GM21515 (cell line): ENCODE data around the gene CAV2.
"Not testable (repeated sequence)": the region's sequence is repeated elsewhere in the genome, so short reads cannot be mapped to it uniquely, and the experiment has no call there.

Experiments used
- ATAC-seq: cut with Tn5 transposase; IDR thresholded peaks from one replicate; pipeline ENCODE4 v1.9.1; 2021; ENCODE audit not compliant: unreplicated experiment

The CAV2 gene

GRCh38 chr7:116499168-116500077 is at the start of gene CAV2:
Gene CAV2 (plus strand): TSS chr7:116499738. CDS start chr7:116499782, 44 bp downstream.
- peak; percentile 49 for ATAC-seq

GRCh38 chr7:116449950-116450349 is 49.6 kb upstream of the CAV2 start:
- no peak for ATAC-seq

DNA sequence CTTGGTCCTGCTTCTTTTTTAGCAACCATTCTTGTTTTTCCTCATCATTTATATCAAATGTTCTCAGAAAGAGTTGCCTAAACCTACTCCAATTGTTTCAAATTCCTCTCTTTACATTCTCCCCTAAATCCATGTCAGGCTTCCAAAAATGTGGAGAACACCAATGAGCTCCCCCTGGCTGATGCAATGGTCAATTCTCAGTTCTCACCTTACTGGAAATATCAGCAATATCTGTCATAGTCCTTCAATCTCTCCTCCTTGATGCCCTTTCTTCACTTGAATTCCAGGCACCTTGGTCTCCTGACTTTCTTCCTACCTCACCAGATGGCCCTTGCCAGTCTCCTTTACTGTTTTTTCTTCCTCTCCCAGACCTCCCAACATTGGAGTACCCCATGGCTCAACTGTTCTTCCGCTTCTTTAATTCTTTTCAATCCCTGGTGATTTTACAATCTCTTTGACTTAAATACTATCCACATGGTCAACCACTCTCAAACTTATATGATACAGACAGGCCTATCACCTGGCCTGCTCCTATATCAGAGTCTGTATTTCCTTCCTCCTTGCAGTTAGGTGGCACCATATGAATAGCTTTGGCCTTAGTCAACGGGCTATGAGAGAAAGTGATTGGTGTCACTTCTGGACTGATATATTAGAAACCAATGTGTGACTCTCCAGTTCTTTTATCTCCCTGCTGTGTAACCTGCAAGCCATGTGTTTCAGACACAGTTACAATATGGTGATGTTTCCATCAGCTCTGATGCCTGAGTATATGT is 47.4 kb upstream of the CAV2 start:
- no peak for ATAC-seq

DNA sequence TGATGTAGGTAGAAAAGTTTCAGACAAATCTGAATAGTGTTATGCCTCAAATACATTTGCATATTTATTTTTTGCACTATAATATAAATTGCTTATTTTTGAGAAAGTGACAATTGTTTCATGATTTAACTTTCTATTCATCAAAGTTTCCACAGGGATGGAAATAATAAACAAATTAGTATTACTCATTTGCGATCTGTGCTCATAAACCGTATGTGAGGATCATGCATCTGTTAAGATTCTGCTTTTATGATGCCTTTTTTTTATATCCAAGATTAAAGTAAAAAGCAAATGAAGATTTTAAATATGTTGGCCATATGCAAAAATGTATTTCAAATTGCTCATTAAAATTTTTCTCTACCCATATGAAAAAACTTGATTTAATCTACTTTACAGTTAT is 45.2 kb upstream of the CAV2 start:
- ATAC-seq: no peak

- ATAC-seq: no peak
Measured at GRCh38 chr7:116455009-116455408, 44.5 kb upstream of the CAV2 start.

GRCh38 chr7:116455499-116455898 is 44.0 kb upstream of the CAV2 start:
- no peak for ATAC-seq

DNA sequence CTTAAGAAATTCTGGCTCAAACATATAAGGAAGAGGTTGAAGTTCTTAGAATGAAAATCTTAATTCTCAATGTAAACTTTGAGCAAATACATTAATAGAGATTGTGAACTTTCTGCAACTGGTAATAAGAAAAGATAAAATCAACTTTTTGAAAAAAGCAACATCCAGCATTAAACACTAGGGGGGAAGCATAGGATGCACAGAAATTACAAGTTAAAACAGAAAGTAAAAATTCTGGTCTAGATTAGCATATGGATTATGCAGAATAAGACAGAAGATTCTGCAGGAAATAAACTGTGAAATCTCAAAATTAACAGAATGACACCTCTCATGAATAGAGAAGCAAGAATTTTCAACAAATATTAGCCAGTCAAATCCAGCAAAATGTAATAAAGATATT is 38.0 kb upstream of the CAV2 start:
- no peak for ATAC-seq

DNA sequence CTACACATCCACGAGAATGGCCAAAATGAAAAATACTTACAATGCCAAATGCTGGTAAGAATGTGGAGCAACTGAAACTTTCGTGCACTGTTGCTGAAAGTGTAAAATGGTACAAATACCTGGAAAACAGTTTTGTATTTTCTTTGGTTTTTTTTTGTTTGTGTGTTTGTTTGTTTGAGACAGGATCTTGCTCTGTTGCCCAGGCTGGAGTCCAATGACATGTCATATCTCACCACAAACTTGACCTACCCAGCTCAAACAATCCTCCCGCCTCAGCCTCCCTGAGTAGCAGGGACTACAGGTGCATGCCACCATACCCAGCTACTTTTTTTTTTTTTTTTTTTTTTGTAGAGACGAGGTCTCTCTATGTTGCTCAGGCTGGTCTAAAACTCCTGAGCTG is 35.6 kb upstream of the CAV2 start:
- ATAC-seq: no peak

DNA sequence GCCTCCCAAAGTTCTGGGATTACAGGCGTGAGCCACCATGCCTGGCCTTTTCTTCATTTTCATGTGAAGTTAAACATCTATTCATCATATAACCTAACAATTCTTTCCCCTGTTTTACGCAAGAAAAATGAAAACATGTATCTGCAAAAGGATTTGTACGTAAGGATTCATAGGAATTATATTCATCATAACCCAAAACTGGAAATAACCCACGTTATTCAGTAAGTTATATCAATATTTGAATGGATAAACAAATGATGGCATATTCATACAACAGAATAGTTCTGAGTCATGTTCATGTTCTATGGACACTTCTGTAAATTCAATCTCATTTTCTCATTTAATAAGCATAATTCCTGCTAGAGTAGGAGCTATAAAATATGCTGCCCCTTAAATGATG is 35.2 kb upstream of the CAV2 start:
- ATAC-seq: no peak

DNA sequence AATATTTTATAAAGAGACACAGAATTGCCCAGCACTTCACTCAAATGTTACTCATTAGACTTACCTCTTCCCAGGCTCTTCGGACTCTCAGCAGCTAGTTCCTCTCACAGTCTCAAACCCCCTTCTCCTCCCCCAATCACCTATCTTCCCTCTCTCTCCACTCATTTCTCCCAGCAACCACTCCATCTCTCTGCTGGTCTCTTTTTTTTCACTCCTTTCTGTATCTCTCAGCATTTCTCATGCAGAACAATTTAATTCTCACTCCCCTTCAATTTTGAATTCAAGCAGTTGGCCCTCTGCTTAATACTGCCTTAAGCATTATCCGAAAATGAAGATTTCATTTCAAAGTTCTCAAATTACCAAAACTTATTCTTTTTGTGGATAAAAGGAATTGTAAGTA is 34.4 kb upstream of the CAV2 start:
- ATAC-seq: no peak

- no peak for ATAC-seq
Measured at GRCh38 chr7:116468534-116468933, 31.0 kb upstream of the CAV2 start.

DNA sequence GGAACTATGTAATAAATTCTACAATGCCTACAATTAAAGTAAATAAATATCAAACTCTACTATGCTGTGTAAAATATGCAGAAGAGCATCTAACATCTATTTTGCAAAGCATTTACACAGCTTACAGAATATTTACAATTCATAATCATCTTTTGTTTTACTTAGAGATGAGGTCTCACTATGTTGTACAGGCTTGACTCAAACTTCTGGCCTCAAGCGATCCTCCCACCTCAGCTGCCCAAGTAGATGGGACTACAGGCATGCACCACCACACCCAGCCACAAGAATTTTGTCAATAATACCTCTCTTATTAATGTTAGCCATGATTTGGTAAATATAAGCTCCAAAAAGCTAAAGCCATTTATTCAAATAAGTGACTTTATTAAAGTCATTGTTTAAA is 21.9 kb upstream of the CAV2 start:
- no peak for ATAC-seq

DNA sequence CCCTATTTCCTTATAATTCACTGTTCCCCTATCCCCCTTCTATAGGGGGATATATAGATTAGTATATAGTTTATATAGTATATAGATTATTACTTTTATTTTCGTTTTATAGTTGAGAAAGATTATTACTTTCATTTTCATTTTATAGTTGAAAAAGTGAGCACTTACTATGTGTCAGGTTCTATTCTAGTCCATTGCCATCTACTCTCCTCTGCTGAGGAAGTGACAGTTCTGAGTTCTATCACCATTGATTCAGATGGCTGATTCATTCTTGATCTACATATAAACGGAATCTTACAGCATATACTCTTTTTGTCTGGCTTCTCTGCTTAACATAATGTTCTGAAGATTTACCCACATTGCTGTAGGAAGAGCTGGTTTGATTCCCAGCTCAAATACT is 20.7 kb upstream of the CAV2 start:
- ATAC-seq: no peak

GRCh38 chr7:116483271-116483942 is 16.1 kb upstream of the CAV2 start:
- no peak for ATAC-seq

DNA sequence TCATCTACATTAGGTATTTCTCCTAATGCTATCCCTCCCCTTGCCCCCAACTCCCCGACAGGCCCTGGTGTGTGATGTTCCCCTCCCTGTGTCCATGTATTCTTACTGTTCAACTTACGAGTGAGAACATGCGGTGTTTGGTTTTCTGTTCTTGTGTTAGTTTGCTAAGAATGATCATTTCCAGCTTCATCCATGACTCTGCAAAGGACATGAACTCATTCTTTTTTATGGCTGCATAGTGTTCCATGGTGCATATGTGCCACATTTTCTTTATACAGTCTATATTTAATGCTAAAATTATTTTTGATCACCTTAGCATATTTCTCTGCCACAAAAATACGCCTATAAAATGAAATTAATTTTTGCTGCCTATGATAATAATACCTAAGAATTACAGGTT is 15.1 kb upstream of the CAV2 start:
- ATAC-seq: not testable (repeated sequence)

GRCh38 chr7:116487907-116488521 is 11.5 kb upstream of the CAV2 start:
- no peak for ATAC-seq

GRCh38 chr7:116490351-116490750 is 9.2 kb upstream of the CAV2 start:
- ATAC-seq: no peak

GRCh38 chr7:116491887-116492653 is 7.5 kb upstream of the CAV2 start:
- ATAC-seq: no peak

GRCh38 chr7:116492654-116493109 is 6.9 kb upstream of the CAV2 start:
- ATAC-seq: no peak

GRCh38 chr7:116493449-116493848 is 6.1 kb upstream of the CAV2 start:
- ATAC-seq: no peak
